K562 (cell line): ENCODE data around the gene PPCDC. TPM values are rescaled to one million over a fixed set of nuclear protein-coding genes. Genes with fewer than 3 reads are reported as not detected.

Source experiments
- CGGBP1 ChIP-seq: fragments of 250-450 bp; sonication (Bioruptor Pico); IDR thresholded peaks from 2 replicates; pipeline ENCODE4 v1.9.0; 2021; ENCODE audit warnings: mild to moderate bottlenecking
- KLF16 ChIP-seq: IDR thresholded peaks from 2 replicates; pipeline ENCODE4 v1.6.1; 2016; ENCODE audit warnings: antibody characterized with exemption
- MCM2 ChIP-seq: fragments of 450-650 bp; IDR thresholded peaks from 2 replicates; pipeline ENCODE4 v1.6.1; 2017; ENCODE audit warnings: low read depth, mild to moderate bottlenecking
- MITF ChIP-seq: IDR thresholded peaks from 2 replicates; pipeline ENCODE4 v1.6.1; 2014; ENCODE audit warnings: antibody characterized with exemption
- NCOA1 ChIP-seq: fragments of 450-650 bp; IDR thresholded peaks from 2 replicates; pipeline ENCODE4 v1.6.1; 2016; ENCODE audit warnings: low read depth
- PATZ1 ChIP-seq: fragments of 250-450 bp; sonication (Bioruptor Pico); IDR thresholded peaks from 2 replicates; pipeline ENCODE4 v1.5.0; 2020; ENCODE audit warnings: mild to moderate bottlenecking, borderline replicate concordance
- POLR3G ChIP-seq: IDR thresholded peaks from 2 replicates; pipeline ENCODE4 v1.6.1; 2011; ENCODE audit not compliant: insufficient read length, insufficient replicate concordance; ENCODE audit errors: extremely low read depth
- TEAD4 ChIP-seq, 2 experiments: sonication (generic) in 1 of 2; formaldehyde crosslinking in 1 of 2; IDR thresholded peaks; 2 replicates each; pipeline versions ENCODE4 v1.6.1 to v1.8.0; 2012 to 2022; ENCODE audit warnings: borderline replicate concordance in 1 of 2, inconsistent platforms in 1 of 2, low read length in 1 of 2, mild to moderate bottlenecking in 1 of 2, missing genetic modification reagents in 1 of 2
- ZBTB40 ChIP-seq, 2 experiments: fragments of 450-650 bp in 1 of 2; sonication (generic) in 1 of 2; formaldehyde crosslinking in 1 of 2; IDR thresholded peaks; 2 replicates each; pipeline versions ENCODE4 v1.7.1 to v1.9.0; 2016 to 2022; ENCODE audit warnings: inconsistent platforms in 1 of 2, mild to moderate bottlenecking in 1 of 2, missing genetic modification reagents in 1 of 2
- ZNF146 ChIP-seq: IDR thresholded peaks from one replicate; pipeline ENCODE4 v1.6.1; 2018; ENCODE audit warnings: missing compliant biosample characterization; ENCODE audit not compliant: unreplicated experiment
- ZNF384 ChIP-seq: IDR thresholded peaks from 2 replicates; pipeline ENCODE4 v1.6.1; 2012; ENCODE audit warnings: low read depth, low read length, improper control_type of control experiment
- ZNF561 ChIP-seq: fragments of 450-650 bp; formaldehyde crosslinking; conservative IDR thresholded peaks from 2 replicates; pipeline ENCODE4 v1.4.0; 2020; ENCODE audit warnings: mild to moderate bottlenecking, moderate library complexity
- ZSCAN29 ChIP-seq: fragments of 450-650 bp; IDR thresholded peaks from 2 replicates; pipeline ENCODE4 v1.6.1; 2017
- polyA plus RNA-seq, 8 experiments: library from polyadenylated mRNA; depleted of rRNA in 4 of 8; stranded (reverse) in 5 of 8; unstranded in 3 of 8; fragments of >200 nt; fragmentation: Nextera tagmentation in 2 of 8; fragmentation: Illumina TruSeq in 1 of 8; extraction: Ambion mirVana in 2 of 8; extraction: Trizol in 1 of 8; gene quantifications; 2 replicates each; pipeline versions ENCODE4 v1.2.1 to v1.2.3, GENCODE V29; 2011 to 2014; ENCODE audit warnings: inconsistent platforms in 1 of 8, missing spikeins in 1 of 8
- total RNA-seq, 7 experiments: library from RNA; depleted of rRNA in 6 of 7; stranded (reverse); fragments of >200 nt in 6 of 7; fragmentation: Illumina TruSeq in 2 of 7; extraction: Trizol in 2 of 7; gene quantifications; 2 replicates each; pipeline versions ENCODE4 v1.2.1 to v1.2.3, GENCODE V29; 2011 to 2021; ENCODE audit warnings: low replicate concordance in 1 of 7

PPCDC gene
- total and polyA plus RNA-seq, 9 of the 15 experiments (the other 6 are each of a cell fraction or from before 2014, with no cell fraction given): 10.9 to 53.6 (median 16.7) TPM

- TF ChIP-seq ZBTB40 (IDR thresholded peaks at IDR 0.05): no peak
- TF ChIP-seq ZBTB40 (CRISPR knock-in tag; IDR thresholded peaks at IDR 0.05): no peak
- no peak for TF ChIP-seq POLR3G
- TF ChIP-seq ZNF146: no peak
- TF ChIP-seq KLF16: no peak
- no peak for TF ChIP-seq NCOA1
- no peak for TF ChIP-seq ZNF561 (CRISPR knock-in tag)
- no peak for TF ChIP-seq ZSCAN29
- TF ChIP-seq ZNF384: no peak
- TF ChIP-seq TEAD4 (IDR thresholded peaks at IDR 0.05; ENCODE audit: low read length): peak; percentile 76; the same call in 1 of the 2 replicates
- TF ChIP-seq TEAD4 (CRISPR knock-in tag; IDR thresholded peaks at IDR 0.05; ENCODE audit: borderline replicate concordance): no peak
- no peak for TF ChIP-seq MCM2
- TF ChIP-seq MITF: no peak
- TF ChIP-seq CGGBP1 (CRISPR knock-in tag): no peak
- TF ChIP-seq PATZ1 (CRISPR knock-in tag): no peak
Measured at GRCh38 chr15:75067123-75067830, 43.9 kb downstream of the PPCDC start (continued).
